ENCODE results near the gene SNX15.

The SNX15 gene

GRCh38 chr11:65026810-65027209 is 429 bp upstream of the SNX15 start:
- no peak for DNase-seq (ENCODE audit: low read depth in 1 of 2, low spot score in 1 of 2)
- H3K4me3 ChIP-seq (replicated peaks; ENCODE audit: insufficient read depth, low read length): no peak overlapping the region
- no peak for TF ChIP-seq SPI1 (IDR thresholded peaks at IDR 0.05; ENCODE audit: borderline replicate concordance, low read depth)
- no peak for TF ChIP-seq GABPA (IDR thresholded peaks at IDR 0.05; ENCODE audit: low read depth)
- no peak for TF ChIP-seq POLR2AphosphoS5 (IDR thresholded peaks at IDR 0.05; ENCODE audit: low read depth)
- no peak for TF ChIP-seq CTCF (IDR thresholded peaks at IDR 0.05; ENCODE audit: insufficient read depth, low read length)
- TF ChIP-seq REST (IDR thresholded peaks at IDR 0.05; ENCODE audit: insufficient replicate concordance, low read depth): no peak
- no peaks in the 10 kb centered on the region for H3K27me3 ChIP-seq (ENCODE audit: insufficient read depth, poor library complexity, severe bottlenecking)
- H3K27ac ChIP-seq (replicated peaks): peak overlapping the region; percentile 90

GRCh38 chr11:65032216-65032615 is 5.0 kb downstream of the SNX15 start:
- no peak overlapping the region for H3K4me3 ChIP-seq (replicated peaks; ENCODE audit: insufficient read depth, low read length)
- DNase-seq (ENCODE audit: low read depth in 1 of 2, low spot score in 1 of 2): no peak
- no peak for TF ChIP-seq GABPA (IDR thresholded peaks at IDR 0.05; ENCODE audit: low read depth)
- no peak for TF ChIP-seq REST (IDR thresholded peaks at IDR 0.05; ENCODE audit: insufficient replicate concordance, low read depth)
- no peak for TF ChIP-seq CTCF (IDR thresholded peaks at IDR 0.05; ENCODE audit: insufficient read depth, low read length)
- TF ChIP-seq POLR2AphosphoS5 (IDR thresholded peaks at IDR 0.05; ENCODE audit: low read depth): no peak
- no peak for TF ChIP-seq SPI1 (IDR thresholded peaks at IDR 0.05; ENCODE audit: borderline replicate concordance, low read depth)
- H3K27me3 ChIP-seq (ENCODE audit: insufficient read depth, poor library complexity, severe bottlenecking): no peaks in the 10 kb centered on the region
- no peak overlapping the region for H3K27ac ChIP-seq (replicated peaks)

- Histone ChIP-seq H3K4me3 (replicated peaks; ENCODE audit: insufficient read depth, low read length) (no peak overlapping the region), H3K27me3 (ENCODE audit: insufficient read depth, poor library complexity, severe bottlenecking) (no peaks in the 10 kb centered on the region), H3K27ac (replicated peaks) (no peak overlapping the region)
- TF ChIP-seq REST (IDR thresholded peaks at IDR 0.05; ENCODE audit: insufficient replicate concordance, low read depth) (no peak), POLR2AphosphoS5 (IDR thresholded peaks at IDR 0.05; ENCODE audit: low read depth) (no peak), CTCF (IDR thresholded peaks at IDR 0.05; ENCODE audit: insufficient read depth, low read length) (no peak), SPI1 (IDR thresholded peaks at IDR 0.05; ENCODE audit: borderline replicate concordance, low read depth) (no peak), GABPA (IDR thresholded peaks at IDR 0.05; ENCODE audit: low read depth) (no peak)
- no peak for DNase-seq (ENCODE audit: low read depth in 1 of 2, low spot score in 1 of 2)
Measured at GRCh38 chr11:65034423-65034822, 7.2 kb downstream of the SNX15 start.

All from HL-60 (cell line).